H1 (cell line): ENCODE measurements around the gene ZNF592.

Source experiments
- ASH2L ChIP-seq: fragments of 200-600, 300-600 bp; sonication (generic); IDR thresholded peaks from one replicate; pipeline ENCODE4 v1.7.1; 2017; ENCODE audit warnings: low read length
- BRCA1 ChIP-seq: IDR thresholded peaks from 2 replicates; pipeline ENCODE4 v1.6.1; 2012; ENCODE audit warnings: low read depth, low read length, improper control_type of control experiment
- CTCF ChIP-seq, 3 experiments: IDR thresholded peaks; 1 replicate in 2 of 3; 2 replicates in 1 of 3; pipeline versions ENCODE4 v1.5.1 to v1.6.1; 2011; ENCODE audit warnings: low read length in 3 of 3, mild to moderate bottlenecking in 3 of 3, inconsistent platforms in 2 of 3, low read depth in 1 of 3, moderate library complexity in 1 of 3; ENCODE audit not compliant: insufficient read depth in 1 of 3; ENCODE audit errors: control extremely low read depth in 1 of 3
- EP300 ChIP-seq, 2 experiments: IDR thresholded peaks; 1 replicate in 1 of 2; 2 replicates in 1 of 2; pipeline ENCODE4 v1.6.1; 2011 to 2012; ENCODE audit warnings: low read depth in 2 of 2, low read length in 2 of 2, mild to moderate bottlenecking in 2 of 2, borderline replicate concordance in 1 of 2, inconsistent platforms in 1 of 2, moderate library complexity in 1 of 2
- GABPA ChIP-seq: IDR thresholded peaks from 2 replicates; pipeline ENCODE4 v1.6.1; 2011; ENCODE audit warnings: mild to moderate bottlenecking, low read length, moderate library complexity, borderline replicate concordance; ENCODE audit not compliant: insufficient read depth
- JUN ChIP-seq: IDR thresholded peaks from 2 replicates; pipeline ENCODE4 v1.6.1; 2011; ENCODE audit warnings: low read depth, mild to moderate bottlenecking, improper control_type of control experiment, low read length
- JUND ChIP-seq: IDR thresholded peaks from 2 replicates; pipeline ENCODE4 v1.6.1; 2011; ENCODE audit warnings: mild to moderate bottlenecking, improper control_type of control experiment, low read length
- RAD21 ChIP-seq, 2 experiments: IDR thresholded peaks in 1 of 2; conservative IDR thresholded peaks in 1 of 2; 2 replicates each; pipeline ENCODE4 v1.6.1; 2011; ENCODE audit warnings: low read depth in 2 of 2, low read length in 2 of 2, improper control_type of control experiment in 1 of 2, inconsistent platforms in 1 of 2, mild to moderate bottlenecking in 1 of 2, moderate library complexity in 1 of 2
- SP1 ChIP-seq: IDR thresholded peaks from 2 replicates; pipeline ENCODE4 v1.6.1; 2011; ENCODE audit warnings: low read depth, low read length
- SUZ12 ChIP-seq: fragments of 200-600 bp; sonication (generic); IDR thresholded peaks from 2 replicates; pipeline ENCODE4 v1.6.1; 2012; ENCODE audit warnings: mild to moderate bottlenecking, inconsistent platforms, low read length, moderate library complexity, mixed read lengths
- ZNF274 ChIP-seq: IDR thresholded peaks from 2 replicates; pipeline ENCODE4 v1.7.0; 2012; ENCODE audit warnings: low read length, borderline replicate concordance; ENCODE audit errors: extremely low read depth

GRCh38 chr15:84731774-84732173 is 16.6 kb upstream of the ZNF592 start:
- no peak for TF ChIP-seq JUN
- TF ChIP-seq JUND, result no peak
- TF ChIP-seq EP300 (IDR thresholded peaks at IDR 0.05; ENCODE audit: borderline replicate concordance in 1 of 2, low read depth in 2 of 2, low read length in 2 of 2), result no peak
- no peak for TF ChIP-seq RAD21 (IDR thresholded peaks at IDR 0.05 in 1 of 2, conservative IDR thresholded peaks at IDR 0.05 in 1 of 2; ENCODE audit: low read depth in 2 of 2, low read length in 2 of 2)
- no peak for TF ChIP-seq CTCF (IDR thresholded peaks at IDR 0.05; ENCODE audit: control extremely low read depth in 1 of 3, insufficient read depth in 1 of 3, low read depth in 1 of 3, low read length in 3 of 3)
- no peak for TF ChIP-seq ZNF274
- TF ChIP-seq SP1, result no peak
- TF ChIP-seq SUZ12, result no peak
- TF ChIP-seq BRCA1, result no peak
- no peak for TF ChIP-seq GABPA
- TF ChIP-seq ASH2L, result no peak
